GM18526 (cell line): ENCODE data around the gene TIRAP.

Experiments used
- POLR2A ChIP-seq: IDR thresholded peaks from 3 replicates; pipeline ENCODE4 v1.6.1; 2011; ENCODE audit not compliant: insufficient read length; ENCODE audit errors: extremely low read depth

The TIRAP gene

GRCh38 chr11:126341760-126342161 is 58.9 kb downstream of the TIRAP start:
- no peak for TF ChIP-seq POLR2A

- no peak for TF ChIP-seq POLR2A
These were observed 60.2 kb downstream of the TIRAP start for GRCh38 chr11:126343051-126343450.
